NCI-H128 (cell line): Measurements from ENCODE around the gene SND1.
A peak's percentile ranks its signal among the peaks of the same experiment; 100 is the strongest.

Experiments
- DNase-seq: peaks from one replicate; lab custom pipeline; 2025; ENCODE audit not compliant: unreplicated experiment; lab: John Stamatoyannopoulos, UW

The SND1 gene

DNA sequence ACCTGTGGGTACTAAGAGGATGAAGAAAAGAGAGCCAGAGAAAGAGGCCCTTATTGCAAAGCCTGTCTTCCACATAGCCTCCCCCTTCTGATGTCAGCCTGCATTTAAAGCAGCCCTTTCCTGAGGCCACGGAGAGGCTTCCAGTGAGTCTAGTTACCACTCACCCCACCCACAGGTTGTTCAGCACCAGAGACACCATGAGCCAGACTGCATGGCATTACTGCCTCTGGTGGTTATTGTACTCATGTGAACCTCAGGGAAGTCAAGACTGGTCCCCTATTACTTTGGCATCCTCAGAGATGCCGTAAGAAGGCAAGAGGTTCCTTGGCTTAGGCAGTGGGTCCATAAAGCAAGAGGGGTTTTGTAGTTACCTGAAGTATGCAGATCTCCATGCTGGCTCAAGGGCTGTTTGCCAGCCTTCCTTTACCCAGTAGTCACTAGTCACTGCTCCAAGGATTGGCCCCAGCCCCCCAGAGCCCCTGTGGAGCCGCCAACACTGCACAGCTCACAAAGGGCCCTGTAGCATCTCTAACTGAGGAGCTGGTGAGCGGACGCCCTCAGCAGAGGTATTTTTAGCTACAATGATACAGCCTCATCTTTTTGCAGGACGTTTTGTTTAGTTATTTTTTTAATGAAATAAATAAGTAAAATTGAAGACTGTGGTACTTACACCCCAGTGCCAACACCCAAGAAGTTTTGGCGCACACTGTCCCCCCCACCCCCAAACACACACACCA lies 358.6 kb downstream of the SND1 start:
- no peak for DNase-seq

- no peak for DNase-seq
These were observed 359.2 kb downstream of the SND1 start for GRCh38 chr7:128011131-128011661.

- DNase-seq = no peak
These were observed 362.8 kb downstream of the SND1 start for GRCh38 chr7:128014811-128015210.

GRCh38 chr7:128017460-128017859 lies 365.5 kb downstream of the SND1 start:
- DNase-seq = no peak

DNA sequence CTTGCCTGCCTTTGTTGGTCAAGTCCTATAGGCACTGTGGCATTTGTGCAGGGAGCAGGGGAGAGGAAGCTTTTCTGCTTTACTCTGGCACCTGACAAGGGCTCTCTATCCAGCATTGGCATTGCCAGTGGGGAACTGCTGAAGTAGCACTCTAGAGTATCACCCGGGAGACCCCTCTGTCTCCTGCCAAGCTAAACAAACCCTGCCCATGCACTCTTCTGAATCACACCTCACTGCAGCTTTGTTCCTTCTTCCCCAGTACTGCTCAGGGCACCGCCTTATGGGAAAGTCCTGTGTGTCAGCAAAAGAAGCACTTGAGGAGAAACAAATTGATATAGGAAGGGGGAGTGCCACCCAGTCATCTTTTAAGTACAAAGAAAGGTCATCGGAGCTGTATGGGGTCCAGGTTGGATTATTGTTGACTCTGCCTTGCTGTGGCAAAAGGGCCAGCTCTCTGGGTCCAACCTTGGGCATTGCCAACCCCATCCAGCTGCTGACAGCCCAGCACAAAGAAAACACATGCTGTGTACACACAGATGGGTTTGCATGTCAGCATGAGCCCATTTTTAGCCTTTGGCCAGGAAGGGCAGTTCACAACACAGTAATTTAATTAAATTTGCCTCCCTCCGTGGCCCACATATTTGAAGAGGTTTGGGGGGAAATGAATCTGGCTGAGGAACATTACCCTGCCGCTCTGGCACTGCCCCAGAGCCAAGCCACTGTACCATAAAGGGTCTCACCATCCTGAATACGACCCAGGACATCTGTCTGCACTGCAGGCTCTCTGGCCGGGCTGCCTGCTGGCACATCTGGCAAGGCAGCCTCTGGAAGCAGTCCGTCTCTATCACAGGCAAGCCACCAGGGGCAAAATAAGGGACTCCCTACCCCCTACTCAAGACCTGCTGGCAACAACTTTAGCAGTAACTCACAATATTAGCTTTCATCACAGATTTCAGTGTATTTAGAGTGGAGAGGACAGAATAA lies 366.2 kb downstream of the SND1 start:
- DNase-seq = no peak

- no peak for DNase-seq
These were observed 367.3 kb downstream of the SND1 start for GRCh38 chr7:128019288-128019687.

DNA sequence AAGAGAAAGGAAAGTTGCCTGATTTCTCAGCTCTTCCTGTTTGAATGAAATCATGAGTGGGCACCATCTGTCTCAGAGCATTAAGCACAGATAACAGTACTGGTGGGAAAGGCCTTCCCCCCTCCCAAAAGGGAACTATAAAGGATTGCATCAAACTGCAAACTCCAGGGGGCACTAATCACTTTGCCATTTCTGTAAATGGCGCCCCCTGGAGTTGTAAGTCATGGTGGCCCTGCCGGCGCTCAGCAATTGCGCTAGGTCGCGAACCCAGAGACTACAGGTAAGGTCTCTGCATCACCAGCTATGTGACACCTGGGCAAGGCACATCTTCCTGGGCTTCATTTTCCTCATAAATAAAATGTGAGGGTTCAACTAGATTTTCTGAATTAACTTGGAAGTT lies 368.2 kb downstream of the SND1 start:
- DNase-seq = no peak

- no peak for DNase-seq
These were observed 369.4 kb downstream of the SND1 start for GRCh38 chr7:128021366-128021765.

GRCh38 chr7:128022631-128023532 lies 370.9 kb downstream of the SND1 start:
- no peak for DNase-seq

DNA sequence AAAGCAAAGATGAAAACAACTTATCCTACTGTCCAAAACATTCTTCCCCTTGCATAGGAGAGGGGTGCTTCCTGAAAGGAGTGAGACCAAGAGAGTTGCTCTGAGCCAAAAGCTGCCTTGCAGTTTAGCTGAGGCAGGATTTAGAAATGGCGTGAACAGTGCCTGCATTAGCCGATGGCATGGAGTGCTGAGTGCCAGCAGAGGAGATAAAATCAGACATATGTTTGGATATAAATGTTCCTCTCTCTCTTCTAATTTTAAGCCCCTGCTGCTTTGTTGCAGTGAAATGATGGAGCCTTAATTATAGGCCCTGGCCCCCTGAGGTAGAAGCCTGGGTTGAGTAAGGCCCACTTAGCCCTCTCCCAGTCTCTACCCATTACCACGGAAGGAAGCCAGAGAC lies 372.2 kb downstream of the SND1 start:
- no peak for DNase-seq

DNA sequence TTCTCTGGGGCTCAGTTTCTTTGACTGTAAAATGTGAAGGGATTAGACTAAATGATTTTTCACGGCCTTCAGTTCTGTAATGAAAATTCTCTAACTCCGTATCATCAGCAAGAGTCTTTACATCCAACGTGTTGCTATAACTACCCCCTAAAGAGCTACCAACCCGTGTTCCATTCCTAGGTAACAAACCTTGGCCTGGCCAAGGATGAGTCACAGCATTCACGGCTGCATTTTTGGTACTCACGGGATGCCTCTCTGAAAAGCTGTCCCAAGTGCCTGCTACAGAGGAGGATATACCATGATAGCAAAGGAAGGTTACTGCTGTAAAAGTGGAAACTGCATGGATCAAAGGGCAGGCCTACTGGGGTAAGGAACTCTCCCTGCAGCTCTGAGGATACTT lies 373.4 kb downstream of the SND1 start:
- DNase-seq = no peak

GRCh38 chr7:128025819-128026218 lies 373.8 kb downstream of the SND1 start:
- DNase-seq = no peak

- no peak for DNase-seq
These were observed 374.6 kb downstream of the SND1 start for GRCh38 chr7:128026551-128026950.

DNA sequence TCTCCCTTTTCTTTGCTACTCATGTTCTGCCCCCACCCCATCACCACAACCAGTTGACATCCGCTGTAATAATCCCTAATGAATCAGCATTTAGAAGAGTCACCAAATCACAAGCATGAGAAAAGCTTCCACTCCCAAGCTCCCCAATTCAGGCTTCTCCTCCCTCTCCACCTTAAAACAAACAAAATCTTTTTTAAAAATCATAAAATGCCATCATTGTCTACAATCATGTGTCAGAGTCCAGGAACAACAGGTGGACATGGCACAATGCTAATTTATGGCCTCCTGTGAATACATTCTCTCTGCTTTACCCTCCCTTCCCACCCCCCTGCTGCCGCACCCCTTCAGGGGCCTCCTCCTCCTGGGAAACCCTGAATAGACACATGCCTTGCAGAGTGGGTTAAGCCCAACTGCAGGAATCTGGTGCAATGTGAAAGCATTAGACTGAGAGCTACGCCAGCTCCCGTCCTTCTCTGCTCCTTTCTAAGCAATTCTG lies 375.5 kb downstream of the SND1 start:
- no peak for DNase-seq

DNA sequence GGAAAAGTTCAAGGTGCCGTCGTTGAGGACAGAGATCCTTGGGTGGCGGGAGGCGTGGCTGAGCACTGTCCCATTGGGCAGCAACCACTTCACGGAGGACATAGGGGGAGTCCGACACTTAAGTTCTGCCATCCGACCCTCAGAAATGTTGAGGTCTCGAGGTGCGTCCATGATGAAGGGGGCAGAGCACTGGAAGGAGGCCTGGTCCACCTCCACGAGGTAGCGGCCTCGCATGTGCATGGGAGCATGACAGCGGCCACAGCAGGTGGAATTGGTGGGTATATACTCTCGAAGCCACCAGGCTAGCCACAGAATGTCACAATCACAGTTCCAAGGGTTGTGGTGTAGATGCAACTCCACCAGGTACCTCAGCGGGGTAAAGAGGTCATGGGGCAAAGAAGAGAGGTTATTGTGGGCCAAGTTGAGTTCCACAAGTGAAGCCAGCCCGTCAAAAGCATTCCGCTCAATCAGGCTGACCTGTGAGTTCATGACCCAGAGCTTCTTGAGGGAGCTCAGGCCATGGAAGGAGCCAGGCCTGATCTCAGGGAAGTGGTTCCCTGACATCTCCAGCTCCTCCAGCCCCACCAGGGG lies 377.5 kb downstream of the SND1 start:
- DNase-seq = no peak

GRCh38 chr7:128030263-128030653 lies 378.3 kb downstream of the SND1 start:
- no peak for DNase-seq

- DNase-seq = no peak
These were observed 378.9 kb downstream of the SND1 start, which contains the start of gene LRRC4 for GRCh38 chr7:128030654-128031611. LRRC4 (minus strand) TSS chr7:128031437; CDS start chr7:128030640, 797 bp downstream.

- DNase-seq = peak; percentile 43
These were observed 380.1 kb downstream of the SND1 start for GRCh38 chr7:128031901-128032604.
